Cardiac septum (tissue), 1 donor: ENCODE measurements around the gene ATRIP. TPM values are rescaled to one million over a fixed set of nuclear protein-coding genes. Genes with fewer than 3 reads are reported as not detected.
A peak's percentile ranks its signal among the peaks of the same experiment; 100 is the strongest.
"Not testable (repeated sequence)": the region's sequence is repeated elsewhere in the genome, so short reads cannot be mapped to it uniquely, and the experiment has no call there.

ENCODE experiments used
- DNase-seq: peaks from one replicate; pipeline ENCODE4 v3.0.0-alpha.2; 2020; ENCODE audit warnings: low spot score
- intact Hi-C: fragments of 100-400 bp; cut with DNase I; formaldehyde crosslinking; loops from one replicate; pipeline ENCODE4 v1.14.0; 2022
- total RNA-seq: library from RNA; stranded (reverse); fragmentation: NEBNext Ultra II Directional; extraction: Animal tissue kit (Norgen Biotek cat#: 25700); gene quantifications from one replicate; pipeline ENCODE4 v1.2.1, GENCODE V29; 2021
- donor health status: DM: no; HTN: no; CAD: no.

Gene ATRIP
- total RNA-seq, 1 donor from 2014 or later = 4.1 TPM

DNA sequence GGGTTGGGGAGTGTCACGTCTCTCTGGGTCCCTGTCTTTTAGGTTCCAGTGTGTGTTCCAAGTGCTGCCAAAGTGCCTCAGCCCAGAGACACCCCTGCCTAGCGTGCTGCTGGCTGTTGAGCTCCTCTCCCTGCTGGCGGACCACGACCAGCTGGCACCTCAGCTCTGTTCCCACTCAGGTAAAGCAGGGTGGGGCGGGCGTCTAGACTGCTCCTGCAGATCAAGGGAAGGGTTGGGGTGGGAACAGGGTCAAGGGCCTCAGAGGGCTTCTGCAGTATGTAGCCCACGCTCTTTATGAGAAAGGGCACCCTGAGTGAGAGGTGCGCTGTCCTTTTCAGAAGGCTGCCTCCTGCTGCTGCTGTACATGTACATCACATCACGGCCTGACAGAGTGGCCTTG, 17.2 kb downstream of the ATRIP start:
- intact Hi-C loops = no loop called here

DNA sequence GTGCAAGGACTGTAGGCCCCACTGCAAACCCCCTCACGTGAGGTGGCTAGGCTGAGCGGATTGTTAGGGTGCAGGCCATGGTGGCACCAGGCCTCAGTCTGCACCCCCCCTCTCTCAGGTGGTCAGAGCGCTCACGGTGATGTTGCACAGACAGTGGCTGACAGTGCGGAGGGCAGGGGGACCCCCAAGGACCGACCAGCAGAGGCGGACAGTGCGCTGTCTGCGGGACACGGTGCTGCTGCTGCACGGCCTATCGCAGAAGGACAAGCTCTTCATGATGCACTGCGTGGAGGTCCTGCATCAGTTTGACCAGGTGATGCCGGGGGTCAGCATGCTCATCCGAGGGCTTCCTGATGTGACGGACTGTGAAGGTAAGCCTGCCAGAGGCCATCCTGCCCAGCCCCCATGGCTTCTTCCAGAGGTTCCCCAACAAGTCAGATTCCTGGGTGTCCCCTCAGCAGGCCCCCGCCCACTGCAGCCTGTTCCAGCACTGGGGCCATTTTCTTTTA, 18.2 kb downstream of the ATRIP start:
- intact Hi-C loops = loop anchor here (1.0 kb wide), 1 partner anchor 84 kb away; no protein-coding TSS in a partner anchor
- DNase-seq = no peak

More for the DNA sequence above, 17.2 kb downstream of the ATRIP start:
- no peak for DNase-seq

DNA sequence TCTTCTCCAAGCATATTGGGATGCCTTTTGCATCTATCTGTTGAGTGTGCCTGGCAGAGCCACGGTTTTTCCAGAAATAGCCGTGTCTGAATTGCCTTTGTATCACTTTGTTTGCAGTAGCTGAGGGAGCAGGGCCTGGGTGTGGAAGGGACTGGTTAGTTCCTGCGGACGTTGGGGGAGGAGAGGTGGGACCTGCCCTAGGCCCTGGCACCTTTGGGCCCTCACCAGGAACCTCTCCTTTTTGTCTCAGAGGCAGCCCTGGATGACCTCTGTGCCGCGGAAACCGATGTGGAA, 18.6 kb downstream of the ATRIP start:
- DNase-seq = no peak
- intact Hi-C loops = loop anchor here (1.0 kb wide), 1 partner anchor 83 kb away; no protein-coding TSS in a partner anchor

DNA sequence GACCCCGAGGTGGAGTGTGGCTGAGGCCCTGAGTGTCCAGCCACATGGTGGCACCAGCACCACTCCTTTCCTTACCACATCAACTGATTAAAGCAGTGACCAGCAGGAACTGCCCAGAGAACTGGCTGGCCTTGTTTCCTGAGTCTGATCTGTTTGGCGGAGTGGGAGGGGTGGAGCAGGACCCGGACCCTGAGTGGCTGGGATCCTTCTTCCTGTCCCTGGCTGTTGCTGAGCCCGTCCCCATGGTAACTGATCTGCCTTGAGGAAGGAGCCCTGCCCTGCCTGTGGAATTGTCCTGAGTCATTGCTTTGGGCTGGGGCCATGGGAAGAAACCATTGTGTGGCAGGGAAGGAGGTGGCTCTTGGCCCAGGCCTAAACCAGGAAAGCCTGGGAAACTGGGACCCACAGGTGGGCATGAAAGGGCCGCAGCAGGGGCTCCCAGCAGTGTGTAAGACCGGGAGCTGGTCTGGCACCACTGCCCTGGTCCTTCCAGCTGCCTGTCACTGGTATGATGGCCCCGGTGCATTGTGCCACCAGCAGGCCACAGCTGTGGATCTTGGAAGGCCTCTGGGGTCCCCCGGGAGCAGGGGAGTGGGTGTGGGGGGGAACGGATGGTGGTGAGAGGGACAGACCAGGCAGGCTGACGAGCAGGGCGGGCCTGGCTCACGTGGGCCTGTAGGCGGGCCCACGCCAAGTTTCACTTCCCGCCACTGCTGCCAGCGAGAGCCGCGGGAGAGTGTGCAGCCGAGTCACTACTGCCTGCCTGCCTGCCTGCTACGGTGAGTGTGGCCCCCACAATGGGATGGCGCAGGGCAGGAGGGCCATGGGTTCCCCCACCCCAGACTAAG, 19.2 kb downstream of the ATRIP start:
- peak; percentile 97 for DNase-seq
- intact Hi-C loops = loop anchor here (1.0 kb wide), 2 partner anchors 39 to 83 kb away; partner anchors contain the start of gene SHISA5

DNA sequence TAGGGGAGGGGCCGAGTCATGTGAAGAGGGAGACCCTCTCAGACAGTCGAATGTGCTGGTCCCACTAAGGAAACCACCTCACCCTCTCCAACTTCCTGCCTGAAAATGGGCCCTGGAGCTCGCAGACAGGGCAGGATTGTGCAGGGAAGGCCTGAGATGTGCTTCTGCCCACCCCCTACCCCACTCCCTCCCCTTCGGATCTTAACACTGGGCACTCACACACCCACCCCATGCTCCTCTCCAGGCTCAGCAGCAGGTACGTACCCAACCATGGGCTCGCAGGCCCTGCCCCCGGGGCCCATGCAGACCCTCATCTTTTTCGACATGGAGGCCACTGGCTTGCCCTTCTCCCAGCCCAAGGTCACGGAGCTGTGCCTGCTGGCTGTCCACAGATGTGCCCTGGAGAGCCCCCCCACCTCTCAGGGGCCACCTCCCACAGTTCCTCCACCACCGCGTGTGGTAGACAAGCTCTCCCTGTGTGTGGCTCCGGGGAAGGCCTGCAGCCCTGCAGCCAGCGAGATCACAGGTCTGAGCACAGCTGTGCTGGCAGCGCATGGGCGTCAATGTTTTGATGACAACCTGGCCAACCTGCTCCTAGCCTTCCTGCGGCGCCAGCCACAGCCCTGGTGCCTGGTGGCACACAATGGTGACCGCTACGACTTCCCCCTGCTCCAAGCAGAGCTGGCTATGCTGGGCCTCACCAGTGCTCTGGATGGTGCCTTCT, 20.0 kb downstream of the ATRIP start:
- intact Hi-C loops = loop anchor here (1.0 kb wide), 1 partner anchor 38 kb away; the partner anchor contains the start of gene SHISA5
- no peak for DNase-seq

DNA sequence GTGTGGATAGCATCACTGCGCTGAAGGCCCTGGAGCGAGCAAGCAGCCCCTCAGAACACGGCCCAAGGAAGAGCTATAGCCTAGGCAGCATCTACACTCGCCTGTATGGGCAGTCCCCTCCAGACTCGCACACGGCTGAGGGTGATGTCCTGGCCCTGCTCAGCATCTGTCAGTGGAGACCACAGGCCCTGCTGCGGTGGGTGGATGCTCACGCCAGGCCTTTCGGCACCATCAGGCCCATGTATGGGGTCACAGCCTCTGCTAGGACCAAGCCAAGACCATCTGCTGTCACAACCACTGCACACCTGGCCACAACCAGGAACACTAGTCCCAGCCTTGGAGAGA, 20.5 kb downstream of the ATRIP start:
- no peak for DNase-seq
- intact Hi-C loops = no loop called here

DNA sequence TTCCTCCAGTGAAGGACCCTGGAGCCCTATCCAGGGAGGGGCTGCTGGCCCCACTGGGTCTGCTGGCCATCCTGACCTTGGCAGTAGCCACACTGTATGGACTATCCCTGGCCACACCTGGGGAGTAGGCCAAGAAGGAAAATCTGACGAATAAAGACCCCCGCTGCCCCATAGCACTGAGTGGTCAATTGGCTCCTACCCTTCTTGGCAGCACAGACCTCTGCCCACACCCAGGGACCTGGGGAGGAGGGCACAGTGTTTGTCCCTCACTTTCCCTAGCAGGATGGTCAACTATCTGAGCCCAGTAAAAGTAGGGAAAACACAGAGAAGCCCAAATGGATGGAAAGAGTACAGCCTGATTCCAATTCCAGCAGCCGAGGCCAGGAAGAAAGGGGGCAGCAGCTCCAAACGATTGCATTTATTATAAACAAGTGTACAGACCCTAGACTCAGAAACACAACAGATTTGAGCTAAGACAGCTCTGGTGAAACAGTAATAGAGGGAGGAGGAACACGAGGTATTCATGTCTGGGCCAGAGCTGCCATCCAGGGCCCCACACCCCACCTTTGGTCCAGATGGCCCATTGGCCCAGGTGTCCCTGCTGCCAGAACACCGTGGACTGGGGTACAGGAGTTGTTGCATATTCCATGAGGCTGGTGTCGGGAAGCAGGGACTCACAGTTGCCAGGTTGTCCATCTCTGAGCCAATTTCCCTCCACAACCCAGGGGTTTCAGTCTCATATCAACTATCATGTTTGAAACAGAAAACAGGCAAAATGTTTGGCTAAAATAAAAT, 21.1 kb downstream of the ATRIP start:
- DNase-seq = no peak
- intact Hi-C loops = no loop called here

DNA sequence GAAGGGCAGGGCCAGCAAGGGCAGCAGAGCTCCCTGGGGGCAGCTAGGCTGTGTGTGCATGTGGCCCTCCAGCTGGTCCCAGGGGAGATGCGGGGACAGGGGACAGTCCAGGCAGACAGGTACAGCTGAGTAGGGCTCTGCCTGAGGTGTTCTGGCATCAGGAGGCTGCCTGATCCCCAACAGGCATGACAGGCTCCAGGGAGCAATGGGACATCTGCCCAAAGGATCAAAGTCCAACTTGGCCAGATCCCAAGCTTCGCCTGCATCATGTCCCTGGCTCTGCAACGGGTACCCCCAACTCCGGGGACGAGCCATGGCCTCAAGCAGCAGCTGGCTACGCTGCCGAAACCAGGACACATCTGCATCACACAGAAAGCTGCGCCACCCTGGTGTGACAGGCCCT, 21.8 kb downstream of the ATRIP start:
- DNase-seq = no peak
- intact Hi-C loops = no loop called here

DNA sequence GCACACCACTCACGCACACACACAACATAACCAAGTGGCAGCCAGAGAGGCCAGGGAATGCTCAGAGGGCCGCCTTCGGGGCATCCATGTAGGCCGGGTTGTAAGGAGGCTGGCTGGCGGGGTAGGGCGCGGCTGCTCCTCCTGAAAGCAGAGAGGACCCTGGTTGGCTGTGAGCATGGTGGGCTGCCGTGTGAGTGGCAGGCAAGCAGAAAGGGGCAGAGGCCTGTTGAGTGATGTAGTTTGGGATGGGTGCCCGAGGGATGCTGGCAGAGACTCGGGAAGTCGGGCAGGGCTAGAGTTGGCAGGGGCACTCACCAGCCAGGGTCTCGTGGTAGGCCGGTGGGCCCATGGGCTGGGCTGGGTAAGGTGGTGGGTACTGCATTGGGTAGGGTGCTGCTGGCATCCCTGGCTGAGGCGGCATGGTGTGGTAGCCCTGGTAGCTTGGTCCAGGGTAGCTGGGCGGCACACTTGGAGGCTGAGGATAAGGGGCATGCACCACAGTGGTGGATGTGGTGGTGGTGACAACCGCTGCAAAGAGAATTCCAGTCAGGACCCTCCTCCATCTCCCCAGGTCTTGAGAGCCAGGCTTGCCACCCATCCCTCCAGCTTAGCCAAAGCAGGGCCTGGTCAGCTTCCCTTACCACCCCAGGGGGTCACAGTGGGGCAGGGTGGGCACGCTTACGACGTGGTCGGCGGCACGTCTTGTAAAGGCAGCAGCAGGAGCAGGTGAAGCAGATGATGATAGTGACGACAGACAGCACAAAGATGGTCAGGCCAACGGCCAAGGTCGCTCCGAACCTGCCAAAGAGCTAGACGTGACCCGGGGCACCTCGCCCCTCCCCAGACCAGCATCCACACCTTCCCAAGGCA, 22.7 kb downstream of the ATRIP start:
- intact Hi-C loops = no loop called here

DNA sequence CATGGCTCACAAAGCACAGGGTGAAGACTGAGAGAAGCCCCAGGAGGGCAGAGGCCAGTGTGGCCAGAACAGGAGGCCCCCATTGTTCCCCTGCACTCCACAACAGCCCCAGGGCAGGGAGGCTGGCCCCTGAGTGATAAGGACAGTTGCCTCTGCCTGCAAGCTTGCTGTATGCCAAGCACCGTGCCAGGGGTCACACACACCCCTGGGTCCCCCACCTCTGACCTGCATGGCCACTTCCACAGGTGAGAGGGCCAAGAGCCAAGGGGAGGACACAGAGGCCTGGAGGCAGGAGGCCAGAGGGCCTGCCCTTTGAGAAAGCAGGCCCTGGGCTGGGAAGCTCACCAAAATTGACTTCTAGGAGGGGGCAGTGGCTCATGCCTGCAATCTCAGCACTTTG, 23.7 kb downstream of the ATRIP start:
- DNase-seq = no peak
- intact Hi-C loops = no loop called here

More for the DNA sequence above, 22.7 kb downstream of the ATRIP start:
- no peak for DNase-seq

DNA sequence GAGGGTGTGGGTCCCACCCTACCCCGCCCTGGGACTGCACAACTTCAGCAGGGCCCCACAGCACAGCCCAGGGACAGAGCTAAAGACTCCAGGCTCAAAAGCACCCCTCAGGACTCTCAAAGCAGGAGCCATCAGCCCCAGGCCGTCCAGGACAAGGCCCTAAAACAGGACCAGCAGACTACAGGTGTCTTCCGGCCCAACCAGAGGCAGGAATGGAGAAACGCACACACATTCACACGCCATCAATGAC, 26.1 kb downstream of the ATRIP start:
- intact Hi-C loops = no loop called here
- DNase-seq = no peak

DNA sequence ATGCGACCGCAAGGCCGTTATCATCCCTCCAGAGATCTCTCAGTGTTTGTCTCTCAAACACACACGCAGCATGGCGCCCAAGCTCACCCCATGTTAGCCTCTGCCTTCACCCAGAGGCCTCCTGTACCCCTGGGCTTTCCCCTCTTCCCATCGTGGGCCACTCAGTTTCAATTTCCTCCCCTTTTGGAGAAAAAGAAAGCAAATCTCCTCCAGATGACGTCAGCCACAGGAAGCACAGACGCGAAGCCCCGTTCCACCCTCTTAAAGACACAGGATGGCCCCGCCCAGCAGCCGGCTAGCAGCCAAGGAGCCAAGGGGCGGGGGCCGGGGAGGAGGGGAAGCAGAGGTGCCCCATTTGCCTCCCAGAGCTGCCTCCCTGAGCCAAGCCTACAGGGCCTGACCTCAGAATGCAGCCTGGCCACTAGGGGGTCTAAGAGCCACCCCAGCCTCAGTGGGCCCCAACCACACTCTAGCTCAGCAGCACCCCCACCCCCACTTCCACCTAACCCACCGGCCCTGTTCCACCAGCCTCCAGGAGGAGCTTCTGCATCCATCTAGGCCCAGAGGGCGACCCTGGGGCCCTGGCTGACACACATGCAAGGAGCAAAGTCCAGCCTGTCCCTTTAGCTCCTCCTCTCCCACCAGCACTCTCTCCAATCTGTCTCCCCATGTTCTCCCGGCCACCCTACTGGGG, 26.5 kb downstream of the ATRIP start:
- peak; percentile 96 for DNase-seq
- intact Hi-C loops = no loop called here

DNA sequence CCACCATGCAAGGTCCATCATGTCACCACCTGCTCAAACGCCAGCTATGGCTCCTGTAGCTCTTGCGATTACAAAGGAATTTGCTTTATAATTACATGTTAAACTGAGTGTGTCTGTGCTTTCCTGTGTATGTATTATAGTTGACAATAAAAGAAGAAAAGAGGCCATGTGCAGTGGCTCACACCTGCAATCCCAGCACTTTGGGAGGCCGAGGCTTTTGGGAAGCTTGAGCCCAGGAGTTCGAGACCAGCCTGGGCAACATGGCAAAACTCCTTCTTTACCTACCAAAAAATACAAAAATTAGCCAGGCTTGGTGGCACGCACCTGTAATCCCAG, 27.0 kb downstream of the ATRIP start:
- intact Hi-C loops = no loop called here
- no peak for DNase-seq

DNA sequence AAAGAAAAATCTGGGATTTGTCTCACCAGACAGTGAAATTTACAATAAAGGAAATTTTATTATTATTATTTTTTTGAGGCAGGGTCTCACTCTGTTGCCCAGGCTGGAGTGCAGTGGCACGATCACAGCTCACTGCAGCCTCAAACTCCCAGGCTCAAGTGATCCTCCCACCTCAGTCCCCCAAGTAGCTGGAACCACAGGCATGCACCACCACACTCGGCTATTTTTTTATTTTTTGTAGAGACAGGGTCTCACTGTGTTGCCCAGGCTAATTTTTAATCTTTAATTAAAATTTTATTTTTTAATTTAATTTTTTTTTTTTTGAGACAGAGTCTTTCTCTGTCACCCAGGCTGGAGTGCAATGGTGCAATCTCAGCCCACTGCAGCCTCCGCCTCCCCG, 27.5 kb downstream of the ATRIP start:
- intact Hi-C loops, DNase-seq: not testable (repeated sequence)

DNA sequence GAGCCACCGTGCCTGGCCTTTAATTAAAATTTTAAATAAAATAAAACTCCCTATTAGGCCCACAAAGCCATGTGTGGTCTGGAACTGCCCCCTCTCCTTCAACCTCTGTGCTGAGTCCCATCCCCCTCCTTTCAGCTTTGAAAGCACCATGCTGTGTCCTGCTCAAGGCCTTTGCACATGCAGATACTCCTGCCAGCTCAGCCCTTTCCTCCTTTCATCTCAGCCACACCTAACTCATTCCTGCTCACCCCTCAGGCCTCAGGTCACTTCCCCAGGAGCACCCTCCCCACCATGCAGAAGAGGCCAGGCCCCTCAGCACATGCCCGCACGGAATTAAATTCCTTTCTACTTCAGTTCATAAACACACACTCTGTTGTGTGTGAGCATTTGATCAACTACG, 28.1 kb downstream of the ATRIP start:
- intact Hi-C loops = no loop called here
- no peak for DNase-seq

DNA sequence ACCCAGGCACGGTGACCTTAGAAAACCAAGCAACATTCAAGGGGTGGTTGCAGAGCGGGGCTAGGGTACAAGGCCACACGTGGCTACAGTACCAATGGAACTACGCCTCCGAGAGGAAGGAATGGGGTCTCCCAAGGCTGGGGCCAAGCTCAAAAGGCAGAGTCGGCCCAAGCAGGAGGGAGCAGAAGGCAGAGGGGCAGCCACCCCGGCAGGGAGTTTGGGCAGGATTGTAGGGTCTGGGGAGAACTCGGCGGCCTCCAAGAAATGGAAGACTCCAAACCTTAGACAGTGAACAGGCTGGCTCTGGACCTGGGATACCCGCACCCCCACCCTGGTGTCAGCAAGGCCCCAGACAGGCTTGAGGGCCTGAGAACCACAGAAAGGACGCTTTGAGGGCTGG, 28.7 kb downstream of the ATRIP start:
- no peak for DNase-seq
- intact Hi-C loops = no loop called here

DNA sequence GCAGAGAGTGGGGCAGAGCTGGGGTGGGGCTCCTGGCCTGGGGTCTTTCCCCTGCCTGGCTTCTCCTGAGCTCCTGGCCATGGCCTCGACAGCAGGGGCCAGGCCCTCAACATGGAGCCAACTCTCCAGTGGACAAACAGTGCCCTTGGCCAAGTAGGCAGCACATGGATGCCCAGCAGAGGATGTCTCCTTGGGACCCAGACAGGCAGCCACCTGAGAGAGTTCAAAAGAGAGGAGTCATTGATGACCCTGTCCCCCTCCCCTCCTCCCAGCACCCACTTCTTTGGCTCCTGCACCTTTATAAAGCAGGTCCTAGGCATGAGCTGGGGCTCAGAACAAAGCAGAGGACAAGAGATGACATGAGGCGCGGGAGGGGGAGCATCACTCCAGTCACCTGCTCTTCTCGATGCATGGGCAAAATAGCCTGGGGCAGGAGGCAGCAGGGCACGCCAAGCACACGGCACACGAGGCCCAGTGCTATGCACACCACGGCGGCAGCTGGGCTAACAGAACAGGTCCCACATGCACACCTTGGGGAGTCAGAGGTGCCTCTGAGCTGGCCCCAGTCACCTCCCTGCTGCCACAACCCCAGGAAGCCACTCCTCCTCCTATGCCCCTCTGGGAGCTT, 30.0 kb downstream of the ATRIP start:
- intact Hi-C loops = no loop called here
- no peak for DNase-seq

DNA sequence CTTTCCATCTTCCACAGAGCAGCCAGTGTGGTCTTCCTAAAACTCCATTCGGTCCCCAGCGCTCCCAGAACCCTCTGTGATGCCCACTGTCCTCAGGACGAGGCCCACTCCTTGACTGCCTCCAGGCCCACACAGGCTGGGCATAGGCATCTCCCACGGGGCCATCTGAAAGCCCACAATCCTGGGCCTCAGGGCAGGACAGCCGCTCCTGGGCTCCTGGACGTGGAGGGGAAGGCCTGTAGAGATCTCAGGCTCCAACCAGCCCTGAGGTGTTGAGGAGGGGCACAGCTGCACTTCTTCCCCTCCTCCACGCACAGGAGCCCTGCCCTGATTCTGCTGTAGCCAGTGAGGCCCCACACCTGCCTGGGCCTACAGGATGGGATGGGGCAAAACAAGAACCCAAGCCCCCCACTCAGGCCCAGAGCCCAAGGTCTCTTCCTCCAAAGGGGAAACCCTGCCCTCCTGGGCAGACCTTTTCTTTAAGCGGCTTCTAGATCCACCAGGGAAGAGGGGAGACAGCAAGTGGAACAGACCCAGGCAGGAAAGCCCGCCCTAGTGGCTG, 31.5 kb downstream of the ATRIP start:
- DNase-seq = no peak
- intact Hi-C loops = no loop called here
